Neural progenitor cell (in vitro differentiated cells): ENCODE results near the gene SUSD2. TPM values are rescaled to one million over a fixed set of nuclear protein-coding genes. Genes with fewer than 3 reads are reported as not detected.

Source experiments
- DNase-seq: peaks from one replicate; pipeline ENCODE4 v3.0.0-alpha.2; 2016; ENCODE audit warnings: low spot score
- H2AFZ ChIP-seq: fragments of 200-600 bp; sonication (generic); replicated peaks from 2 replicates; pipeline ENCODE4 v1.6.1; 2016; ENCODE audit warnings: antibody characterized with exemption
- H3F3A ChIP-seq: fragments of 200-600 bp; sonication (generic); 2 replicates; pipeline ENCODE4 v1.6.1; 2016; ENCODE audit warnings: antibody characterized with exemption, low read depth
- H3K27ac ChIP-seq: fragments of 200-600 bp; sonication (generic); 2 replicates; pipeline ENCODE4 v1.5.1; 2016; ENCODE audit warnings: mild to moderate bottlenecking
- H3K27me3 ChIP-seq: fragments of 200-600 bp; sonication (generic); 2 replicates; pipeline ENCODE4 v1.6.1; 2016; ENCODE audit warnings: mild to moderate bottlenecking, moderate library complexity
- H3K36me3 ChIP-seq: fragments of 200-600 bp; sonication (generic); 2 replicates; pipeline ENCODE4 v1.5.1; 2016
- H3K4me1 ChIP-seq: fragments of 200-600 bp; sonication (generic); 2 replicates; pipeline ENCODE4 v1.6.1; 2016; ENCODE audit warnings: mixed run types
- H3K4me2 ChIP-seq: fragments of 200-600 bp; sonication (generic); 2 replicates; pipeline ENCODE4 v1.6.1; 2016
- H3K4me3 ChIP-seq: fragments of 200-600 bp; sonication (generic); 2 replicates; pipeline ENCODE4 v1.5.1; 2016
- H3K79me2 ChIP-seq: fragments of 200-600 bp; sonication (generic); 2 replicates; pipeline ENCODE4 v1.6.1; 2016; ENCODE audit warnings: low read depth
- H3K9ac ChIP-seq: fragments of 200-600 bp; sonication (generic); 2 replicates; pipeline ENCODE4 v1.6.1; 2016
- H3K9me3 ChIP-seq: fragments of 200-600 bp; sonication (generic); 2 replicates; pipeline ENCODE4 v1.5.1; 2016; ENCODE audit warnings: low read depth
- H4K20me1 ChIP-seq: fragments of 200-600 bp; sonication (generic); 2 replicates; pipeline ENCODE4 v1.6.1; 2016; ENCODE audit warnings: low read depth
- H3K27ac Mint-ChIP-seq: 3 replicates; pipeline ENCODE4 v1.8.0; 2021; ENCODE audit warnings: mixed read lengths
- H3K27me3 Mint-ChIP-seq: 2 replicates; pipeline ENCODE4 v1.8.0; 2022; ENCODE audit warnings: low read depth, mild to moderate bottlenecking, inconsistent platforms, moderate library complexity, mixed read lengths; ENCODE audit not compliant: insufficient read depth
- H3K36me3 Mint-ChIP-seq: 3 replicates; pipeline ENCODE4 v1.8.0; 2021; ENCODE audit warnings: mixed read lengths
- H3K4me1 Mint-ChIP-seq: 3 replicates; pipeline ENCODE4 v1.8.0; 2021; ENCODE audit warnings: mixed read lengths
- H3K4me3 Mint-ChIP-seq: 3 replicates; pipeline ENCODE4 v1.8.0; 2021; ENCODE audit warnings: mild to moderate bottlenecking, moderate library complexity, mixed read lengths
- H3K9me3 Mint-ChIP-seq: 3 replicates; pipeline ENCODE4 v1.8.0; 2020; ENCODE audit warnings: mixed read lengths
- EZH2 ChIP-seq: fragments of 200-600 bp; sonication (generic); IDR thresholded peaks from 2 replicates; pipeline ENCODE4 v1.6.1; 2017; ENCODE audit warnings: antibody characterized with exemption, mild to moderate bottlenecking, moderate library complexity
- EZH2phosphoT487 ChIP-seq: fragments of 200-600 bp; sonication (generic); IDR thresholded peaks from 2 replicates; pipeline ENCODE4 v1.6.1; 2017; ENCODE audit warnings: antibody characterized with exemption
- total RNA-seq: library from RNA; depleted of rRNA; stranded (reverse); fragments of >200 nt; gene quantifications from 2 replicates; pipeline ENCODE4 v1.2.3, GENCODE V29; 2015; ENCODE audit warnings: low replicate concordance
- TF ChIP-seq, protein P1 (sequence below): fragments of 200-600 bp; sonication (generic); IDR thresholded peaks from 2 replicates; pipeline ENCODE4 v1.5.1; 2017; ENCODE audit warnings: antibody characterized with exemption, mild to moderate bottlenecking

Gene SUSD2
- total RNA-seq, 1 donor from 2014 or later: 0.02 TPM

DNA sequence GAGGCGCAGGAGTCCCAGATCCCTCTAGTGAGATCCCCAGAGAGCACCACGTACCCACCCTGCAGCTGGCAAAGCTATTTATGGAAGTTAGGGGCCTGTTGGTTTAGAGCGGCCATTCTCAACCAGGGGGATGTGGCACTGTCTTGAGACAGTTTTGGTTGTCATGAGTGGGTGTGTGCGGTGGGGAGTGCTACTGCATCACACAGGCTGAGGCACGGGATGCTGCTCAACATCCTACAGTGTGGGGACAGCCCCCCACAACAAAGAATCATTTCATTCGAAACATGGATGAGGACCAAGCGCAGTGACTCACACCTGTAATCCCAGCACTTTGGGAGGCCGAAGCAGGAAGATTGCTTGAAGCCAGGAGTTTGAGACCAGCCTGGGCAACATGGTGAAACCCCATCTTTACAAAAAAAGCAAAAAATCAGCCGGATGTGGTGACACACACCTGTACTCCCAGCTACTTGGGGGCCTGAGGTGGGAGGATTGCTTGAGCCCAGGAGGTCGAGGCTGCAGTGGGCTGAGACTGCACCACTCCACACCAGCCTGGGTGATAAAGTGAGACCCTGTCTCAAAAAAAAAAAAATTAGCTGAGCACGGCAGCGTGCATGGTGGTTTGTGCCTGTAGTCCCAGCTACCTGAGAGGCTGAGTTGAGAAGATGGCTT lies 35.4 kb downstream of the SUSD2 start:
- no peak for DNase-seq
- Mint-ChIP-seq H3K4me3 (no peak overlapping the region), H3K27ac (no peak overlapping the region), H3K27me3 (peaks cover 2% of the 10 kb centered on the region), H3K9me3 (peaks cover 3% of the 10 kb centered on the region), H3K4me1 (peaks cover 11% of the 10 kb centered on the region), H3K36me3 (no peaks in the 10 kb centered on the region)
- no peaks in the 10 kb centered on the region for H3K36me3 ChIP-seq
- no peak overlapping the region for H3K4me3 ChIP-seq
- H3F3A ChIP-seq: no peaks in the 10 kb centered on the region
- TF ChIP-seq, protein P1, sequence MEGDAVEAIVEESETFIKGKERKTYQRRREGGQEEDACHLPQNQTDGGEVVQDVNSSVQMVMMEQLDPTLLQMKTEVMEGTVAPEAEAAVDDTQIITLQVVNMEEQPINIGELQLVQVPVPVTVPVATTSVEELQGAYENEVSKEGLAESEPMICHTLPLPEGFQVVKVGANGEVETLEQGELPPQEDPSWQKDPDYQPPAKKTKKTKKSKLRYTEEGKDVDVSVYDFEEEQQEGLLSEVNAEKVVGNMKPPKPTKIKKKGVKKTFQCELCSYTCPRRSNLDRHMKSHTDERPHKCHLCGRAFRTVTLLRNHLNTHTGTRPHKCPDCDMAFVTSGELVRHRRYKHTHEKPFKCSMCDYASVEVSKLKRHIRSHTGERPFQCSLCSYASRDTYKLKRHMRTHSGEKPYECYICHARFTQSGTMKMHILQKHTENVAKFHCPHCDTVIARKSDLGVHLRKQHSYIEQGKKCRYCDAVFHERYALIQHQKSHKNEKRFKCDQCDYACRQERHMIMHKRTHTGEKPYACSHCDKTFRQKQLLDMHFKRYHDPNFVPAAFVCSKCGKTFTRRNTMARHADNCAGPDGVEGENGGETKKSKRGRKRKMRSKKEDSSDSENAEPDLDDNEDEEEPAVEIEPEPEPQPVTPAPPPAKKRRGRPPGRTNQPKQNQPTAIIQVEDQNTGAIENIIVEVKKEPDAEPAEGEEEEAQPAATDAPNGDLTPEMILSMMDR: no peak
- TF ChIP-seq EZH2: no peak
- no peak for TF ChIP-seq EZH2phosphoT487
- H3K9ac ChIP-seq: no peak overlapping the region
- no peak overlapping the region for H3K4me2 ChIP-seq
- no peak overlapping the region for H2AFZ ChIP-seq
- H3K27me3 ChIP-seq: no peaks in the 10 kb centered on the region
- H3K27ac ChIP-seq: no peak overlapping the region
- H3K9me3 ChIP-seq: no peaks in the 10 kb centered on the region
- no peaks in the 10 kb centered on the region for H3K4me1 ChIP-seq
- no peaks in the 10 kb centered on the region for H3K79me2 ChIP-seq
- H4K20me1 ChIP-seq: no peaks in the 10 kb centered on the region

DNA sequence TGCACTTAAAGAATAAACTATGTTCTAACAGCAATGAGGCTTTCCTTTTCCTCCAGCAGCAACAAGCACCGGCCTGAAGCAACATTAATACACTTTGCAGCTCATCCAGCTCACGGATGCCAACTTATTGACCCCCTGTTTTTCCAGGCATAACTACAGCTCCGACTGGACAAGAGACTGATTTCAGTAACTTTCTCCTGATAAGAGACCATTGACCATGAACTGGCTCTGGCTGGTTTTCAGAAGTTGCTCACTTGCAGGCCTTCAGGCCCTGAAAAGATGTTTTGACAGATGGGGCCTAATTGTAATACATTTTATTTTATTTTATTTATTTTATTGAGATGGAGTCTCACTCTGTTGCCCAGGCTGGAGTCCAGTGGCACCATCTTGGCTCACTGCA lies 36.1 kb downstream of the SUSD2 start:
- Histone ChIP-seq H3K9me3 (no peaks in the 10 kb centered on the region), H3K4me2 (no peak overlapping the region), H3K9ac (no peak overlapping the region), H3K4me3 (no peak overlapping the region), H3K79me2 (no peaks in the 10 kb centered on the region), H3F3A (no peaks in the 10 kb centered on the region), H4K20me1 (no peaks in the 10 kb centered on the region), H3K27me3 (no peaks in the 10 kb centered on the region), H3K27ac (no peak overlapping the region), H2AFZ (no peak overlapping the region), H3K4me1 (no peaks in the 10 kb centered on the region), H3K36me3 (no peaks in the 10 kb centered on the region)
- no peak overlapping the region for H3K4me3 Mint-ChIP-seq
- no peaks in the 10 kb centered on the region for H3K36me3 Mint-ChIP-seq
- H3K9me3 Mint-ChIP-seq: peaks cover 3% of the 10 kb centered on the region
- H3K4me1 Mint-ChIP-seq: peaks cover 4% of the 10 kb centered on the region
- H3K27me3 Mint-ChIP-seq: peaks cover 2% of the 10 kb centered on the region
- H3K27ac Mint-ChIP-seq: no peak overlapping the region
- TF ChIP-seq, protein P1: no peak
- TF ChIP-seq EZH2 (no peak), EZH2phosphoT487 (no peak)
- DNase-seq: no peak

DNA sequence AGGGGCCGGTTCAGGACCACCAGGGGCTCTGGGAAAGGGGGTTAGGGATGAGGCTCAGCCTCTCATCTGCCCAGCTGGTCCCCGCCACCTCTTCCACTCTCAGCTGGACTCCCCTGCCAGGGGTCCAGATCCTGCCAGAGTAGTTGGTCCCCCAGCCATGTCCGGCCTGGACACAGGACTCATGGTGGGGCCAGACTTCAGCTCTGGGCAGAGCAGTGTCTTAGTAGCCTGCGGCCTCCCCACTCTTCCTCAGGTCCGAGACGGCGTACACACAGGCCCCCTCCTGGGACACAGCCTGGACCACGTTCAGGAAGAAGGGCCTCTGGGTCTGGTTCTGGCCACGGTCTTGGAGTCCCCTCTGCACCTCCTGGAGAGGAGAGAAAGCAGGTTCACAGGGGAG lies 38.5 kb downstream of the SUSD2 start:
- H3K9me3 ChIP-seq: no peaks in the 10 kb centered on the region
- DNase-seq: no peak
- no peaks in the 10 kb centered on the region for H3K4me1 ChIP-seq
- H3K79me2 ChIP-seq: no peaks in the 10 kb centered on the region
- no peaks in the 10 kb centered on the region for H3K36me3 ChIP-seq
- H2AFZ ChIP-seq: no peak overlapping the region
- Mint-ChIP-seq H3K9me3 (peaks cover 2% of the 10 kb centered on the region), H3K4me3 (no peak overlapping the region), H3K27me3 (no peaks in the 10 kb centered on the region), H3K36me3 (no peaks in the 10 kb centered on the region), H3K4me1 (no peaks in the 10 kb centered on the region), H3K27ac (peak overlapping the region; percentile 52)
- H3K9ac ChIP-seq: no peak overlapping the region
- no peak overlapping the region for H3K4me2 ChIP-seq
- no peak overlapping the region for H3K4me3 ChIP-seq
- H3K27ac ChIP-seq: no peak overlapping the region
- no peak for TF ChIP-seq EZH2
- no peak for TF ChIP-seq EZH2phosphoT487
- TF ChIP-seq, protein P1: no peak
- no peaks in the 10 kb centered on the region for H3F3A ChIP-seq
- H3K27me3 ChIP-seq: no peaks in the 10 kb centered on the region
- no peaks in the 10 kb centered on the region for H4K20me1 ChIP-seq
